AG04449 (cell line): ENCODE data around the gene PEX7.
"Not testable (repeated sequence)": the region's sequence is repeated elsewhere in the genome, so short reads cannot be mapped to it uniquely, and the experiment has no call there.

Source experiments
- CTCF ChIA-PET: fragments of 350-600 bp; formaldehyde crosslinking; extraction: SDS; loops from one replicate; lab custom pipeline; 2021; ENCODE audit warnings: antibody characterized with exemption; lab: Yijun Ruan, JAX
- POLR2A ChIA-PET: fragments of 400-600, 350-600 bp; formaldehyde crosslinking; extraction: SDS; loops from one replicate; lab custom pipeline; 2020; ENCODE audit warnings: antibody characterized with exemption, inconsistent platforms; lab: Yijun Ruan, JAX
- DNase-seq: peaks from one replicate; pipeline ENCODE4 v3.0.0-alpha.2; 2010; ENCODE audit warnings: low read depth, low spot score
- H3K4me3 ChIP-seq: 2 replicates; pipeline ENCODE4 v1.5.1; 2011; ENCODE audit warnings: low read depth, mild to moderate bottlenecking, control low read depth, low read length
- CTCF ChIP-seq: IDR thresholded peaks from one replicate; pipeline ENCODE4 v1.5.1; 2011; ENCODE audit warnings: mild to moderate bottlenecking, moderate library complexity, low read length, control low read depth, inconsistent platforms; ENCODE audit not compliant: insufficient read depth; ENCODE audit errors: missing control alignments

PEX7 gene

GRCh38 chr6:136890986-136891385, 68.6 kb downstream of the PEX7 start:
- ChIA-PET CTCF (no interaction called here), POLR2A (no interaction called here)
- H3K4me3 ChIP-seq: no peak overlapping the region
- TF ChIP-seq CTCF: no peak
- no peak for DNase-seq

GRCh38 chr6:136893187-136893586, 70.8 kb downstream of the PEX7 start:
- CTCF ChIA-PET: no interaction called here
- no peak for DNase-seq
- no peak for TF ChIP-seq CTCF
- no peak overlapping the region for H3K4me3 ChIP-seq
- POLR2A ChIA-PET: no interaction called here

GRCh38 chr6:136895901-136896300, 73.5 kb downstream of the PEX7 start:
- H3K4me3 ChIP-seq: no peak overlapping the region
- DNase-seq: no peak
- POLR2A ChIA-PET: interaction anchor here (0.6 kb wide), 1 partner anchor 29 kb away, joined by 3 read pairs; no protein-coding TSS in a partner anchor
- TF ChIP-seq CTCF: no peak
- CTCF ChIA-PET: interaction anchor here (0.8 kb wide), 1 partner anchor 252 kb away, joined by 3 read pairs; no protein-coding TSS in a partner anchor

GRCh38 chr6:136897071-136897470, 74.7 kb downstream of the PEX7 start:
- H3K4me3 ChIP-seq: no peak overlapping the region
- DNase-seq: no peak
- no peak for TF ChIP-seq CTCF
- ChIA-PET POLR2A (no interaction called here), CTCF (no interaction called here)

- POLR2A ChIA-PET: no interaction called here
Measured at GRCh38 chr6:136901212-136901784, 78.9 kb downstream of the PEX7 start.

GRCh38 chr6:136904477-136904876, 82.1 kb downstream of the PEX7 start:
- POLR2A ChIA-PET, CTCF ChIA-PET, DNase-seq, H3K4me3 ChIP-seq: not testable (repeated sequence)

More at GRCh38 chr6:136901212-136901784, 78.9 kb downstream of the PEX7 start:
- CTCF ChIA-PET: no interaction called here
- no peak for TF ChIP-seq CTCF
- no peak overlapping the region for H3K4me3 ChIP-seq
- no peak for DNase-seq

GRCh38 chr6:136914947-136915346, 92.6 kb downstream of the PEX7 start:
- ChIA-PET CTCF (no interaction called here), POLR2A (no interaction called here)
- no peak for TF ChIP-seq CTCF
- DNase-seq: no peak
- H3K4me3 ChIP-seq: no peak overlapping the region
